ENCODE data around the gene PRSS2.
"Not testable (repeated sequence)": the region's sequence is repeated elsewhere in the genome, so short reads cannot be mapped to it uniquely, and the experiment has no call there.

The PRSS2 gene

DNA sequence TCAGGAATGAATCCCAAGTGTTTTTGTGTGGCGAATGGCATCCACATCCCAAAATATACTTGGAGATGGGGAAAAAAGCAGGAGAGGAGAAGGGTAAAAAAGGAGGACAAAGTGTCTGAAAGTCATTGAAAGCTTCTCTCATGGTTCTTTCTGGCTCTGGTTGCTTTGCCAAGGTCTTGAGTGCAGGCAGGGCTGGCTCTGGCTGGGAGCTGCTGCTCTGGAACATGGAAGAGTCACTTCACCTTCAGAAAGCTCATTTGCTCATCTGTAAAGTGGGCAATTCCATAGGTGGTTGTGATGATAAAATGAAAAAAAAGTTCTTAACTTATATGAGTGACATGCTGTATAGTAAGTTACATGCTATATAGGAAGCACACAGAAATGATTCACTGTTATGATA lies 2.9 kb upstream of the PRSS2 start:
- no peak overlapping the region for H3K4me2 ChIP-seq (ENCODE audit: low read length)
- no peaks in the 10 kb centered on the region for H3K9me3 ChIP-seq (ENCODE audit: control insufficient read depth, low read length)
- H3K9ac ChIP-seq = no peak overlapping the region
- H3K27ac ChIP-seq = no peak overlapping the region
- H3K79me2 ChIP-seq = no peaks in the 10 kb centered on the region
- no peak overlapping the region for H2AFZ ChIP-seq
- no peaks in the 10 kb centered on the region for H3K4me1 ChIP-seq
- H3K36me3 ChIP-seq (ENCODE audit: control insufficient read depth, insufficient read depth, low read length) = no peaks in the 10 kb centered on the region
- TF ChIP-seq, protein P1, sequence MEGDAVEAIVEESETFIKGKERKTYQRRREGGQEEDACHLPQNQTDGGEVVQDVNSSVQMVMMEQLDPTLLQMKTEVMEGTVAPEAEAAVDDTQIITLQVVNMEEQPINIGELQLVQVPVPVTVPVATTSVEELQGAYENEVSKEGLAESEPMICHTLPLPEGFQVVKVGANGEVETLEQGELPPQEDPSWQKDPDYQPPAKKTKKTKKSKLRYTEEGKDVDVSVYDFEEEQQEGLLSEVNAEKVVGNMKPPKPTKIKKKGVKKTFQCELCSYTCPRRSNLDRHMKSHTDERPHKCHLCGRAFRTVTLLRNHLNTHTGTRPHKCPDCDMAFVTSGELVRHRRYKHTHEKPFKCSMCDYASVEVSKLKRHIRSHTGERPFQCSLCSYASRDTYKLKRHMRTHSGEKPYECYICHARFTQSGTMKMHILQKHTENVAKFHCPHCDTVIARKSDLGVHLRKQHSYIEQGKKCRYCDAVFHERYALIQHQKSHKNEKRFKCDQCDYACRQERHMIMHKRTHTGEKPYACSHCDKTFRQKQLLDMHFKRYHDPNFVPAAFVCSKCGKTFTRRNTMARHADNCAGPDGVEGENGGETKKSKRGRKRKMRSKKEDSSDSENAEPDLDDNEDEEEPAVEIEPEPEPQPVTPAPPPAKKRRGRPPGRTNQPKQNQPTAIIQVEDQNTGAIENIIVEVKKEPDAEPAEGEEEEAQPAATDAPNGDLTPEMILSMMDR (IDR thresholded peaks at IDR 0.05) = no peak
- no peaks in the 10 kb centered on the region for H3K27me3 ChIP-seq (ENCODE audit: control insufficient read depth, insufficient read depth, low read length)
- no peak overlapping the region for H3K4me3 ChIP-seq (ENCODE audit: low read depth, low read length)

DNA sequence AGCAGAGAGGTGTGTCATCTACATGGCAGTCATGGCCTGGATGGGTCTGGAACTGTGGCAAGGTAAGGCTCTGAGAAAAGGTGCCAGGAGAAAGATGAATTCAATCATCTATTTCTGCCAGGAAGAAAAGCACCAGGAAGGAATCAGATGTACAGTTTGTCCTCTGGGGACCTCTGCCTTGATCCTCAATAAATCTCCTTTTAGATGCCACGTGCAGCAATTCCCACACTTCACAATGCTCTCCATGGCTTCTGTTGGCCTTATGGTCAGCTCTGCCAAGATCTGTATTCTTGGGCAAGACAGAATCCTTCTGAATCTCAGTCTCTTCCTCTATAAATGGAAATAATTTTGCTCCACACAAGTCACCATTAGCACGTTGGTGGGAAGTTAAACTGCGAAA lies 1.9 kb upstream of the PRSS2 start:
- not testable (repeated sequence) for H3K9ac ChIP-seq; H2AFZ ChIP-seq; H3K36me3 ChIP-seq (ENCODE audit: control insufficient read depth, insufficient read depth, low read length); H3K4me1 ChIP-seq; H3K4me3 ChIP-seq (ENCODE audit: low read depth, low read length); H3K27ac ChIP-seq; H3K4me2 ChIP-seq (ENCODE audit: low read length); H3K79me2 ChIP-seq; H3K9me3 ChIP-seq (ENCODE audit: control insufficient read depth, low read length); H3K27me3 ChIP-seq (ENCODE audit: control insufficient read depth, insufficient read depth, low read length)

DNA sequence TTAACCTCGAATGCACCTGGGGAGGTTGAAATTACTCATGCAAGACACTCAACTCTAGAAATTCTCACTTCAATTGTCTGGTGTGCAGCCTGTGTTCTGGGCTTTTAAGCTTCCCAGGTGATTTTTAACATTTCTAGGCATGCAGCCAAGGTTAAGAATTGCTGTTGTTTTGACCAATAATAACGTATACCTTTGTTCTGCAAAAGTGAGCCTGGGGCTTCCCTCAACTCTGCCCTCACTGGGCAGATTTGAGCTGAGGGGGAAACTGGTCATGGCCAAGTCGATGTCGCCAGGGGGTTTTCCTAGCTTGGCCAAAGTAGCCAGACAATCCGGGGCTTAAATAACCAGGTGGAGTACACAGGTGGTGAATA lies 568 bp downstream of the PRSS2 start:
- no peak overlapping the region for H3K9ac ChIP-seq
- no peaks in the 10 kb centered on the region for H3K79me2 ChIP-seq
- no peak overlapping the region for H3K4me2 ChIP-seq (ENCODE audit: low read length)
- H3K27ac ChIP-seq = no peak overlapping the region
- no peaks in the 10 kb centered on the region for H3K36me3 ChIP-seq (ENCODE audit: control insufficient read depth, insufficient read depth, low read length)
- no peaks in the 10 kb centered on the region for H3K9me3 ChIP-seq (ENCODE audit: control insufficient read depth, low read length)
- H3K4me3 ChIP-seq (ENCODE audit: low read depth, low read length) = no peak overlapping the region
- no peaks in the 10 kb centered on the region for H3K4me1 ChIP-seq
- TF ChIP-seq, protein P1 (IDR thresholded peaks at IDR 0.05) = no peak
- no peak overlapping the region for H2AFZ ChIP-seq
- no peaks in the 10 kb centered on the region for H3K27me3 ChIP-seq (ENCODE audit: control insufficient read depth, insufficient read depth, low read length)

DNA sequence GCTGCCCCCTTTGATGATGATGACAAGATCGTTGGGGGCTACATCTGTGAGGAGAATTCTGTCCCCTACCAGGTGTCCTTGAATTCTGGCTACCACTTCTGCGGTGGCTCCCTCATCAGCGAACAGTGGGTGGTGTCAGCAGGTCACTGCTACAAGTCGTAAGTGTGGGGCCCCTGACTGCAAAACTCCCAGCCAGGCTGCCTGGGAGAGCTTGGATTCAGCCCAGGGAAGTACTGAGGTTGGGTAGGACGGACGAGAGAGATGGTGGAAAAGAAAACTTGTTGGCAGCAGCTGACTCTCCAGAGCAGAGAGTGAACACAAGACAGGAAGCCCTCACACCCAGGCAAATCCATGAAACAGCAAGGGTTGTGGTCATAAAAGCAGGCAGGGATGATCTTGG lies 1.3 kb downstream of the PRSS2 start:
- H3K4me1 ChIP-seq = no peaks in the 10 kb centered on the region
- H3K4me2 ChIP-seq (ENCODE audit: low read length) = no peak overlapping the region
- no peaks in the 10 kb centered on the region for H3K79me2 ChIP-seq
- no peak overlapping the region for H3K27ac ChIP-seq
- TF ChIP-seq, protein P1 (IDR thresholded peaks at IDR 0.05) = no peak
- no peaks in the 10 kb centered on the region for H3K9me3 ChIP-seq (ENCODE audit: control insufficient read depth, low read length)
- H2AFZ ChIP-seq = no peak overlapping the region
- H3K27me3 ChIP-seq (ENCODE audit: control insufficient read depth, insufficient read depth, low read length) = no peaks in the 10 kb centered on the region
- H3K9ac ChIP-seq = no peak overlapping the region
- no peaks in the 10 kb centered on the region for H3K36me3 ChIP-seq (ENCODE audit: control insufficient read depth, insufficient read depth, low read length)
- H3K4me3 ChIP-seq (ENCODE audit: low read depth, low read length) = no peak overlapping the region

DNA sequence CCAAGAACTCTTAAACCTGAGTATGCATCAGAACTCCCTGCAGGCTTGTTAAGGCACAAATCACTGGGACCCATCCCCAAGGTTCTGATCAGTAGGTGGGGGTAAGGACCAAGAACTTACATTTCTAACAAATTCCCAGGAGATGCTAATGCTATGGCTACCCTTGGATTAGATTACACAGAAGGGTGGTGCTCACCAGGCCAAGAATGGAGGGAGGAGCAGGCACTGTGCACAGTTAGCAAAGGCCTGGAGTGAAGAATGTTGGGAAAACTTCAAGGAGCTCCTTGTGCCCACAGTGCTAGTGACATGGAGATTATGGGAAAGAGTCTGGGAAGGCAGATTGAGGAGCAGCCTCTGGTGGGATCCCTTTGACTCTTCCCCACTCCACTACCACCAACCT lies 1.9 kb downstream of the PRSS2 start:
- no peak overlapping the region for H3K9ac ChIP-seq
- no peaks in the 10 kb centered on the region for H3K4me1 ChIP-seq
- H3K27me3 ChIP-seq (ENCODE audit: control insufficient read depth, insufficient read depth, low read length) = no peaks in the 10 kb centered on the region
- H3K27ac ChIP-seq = no peak overlapping the region
- no peaks in the 10 kb centered on the region for H3K79me2 ChIP-seq
- H3K4me2 ChIP-seq (ENCODE audit: low read length) = no peak overlapping the region
- H3K36me3 ChIP-seq (ENCODE audit: control insufficient read depth, insufficient read depth, low read length) = no peaks in the 10 kb centered on the region
- TF ChIP-seq, protein P1 (IDR thresholded peaks at IDR 0.05) = no peak
- H3K4me3 ChIP-seq (ENCODE audit: low read depth, low read length) = no peak overlapping the region
- H2AFZ ChIP-seq = no peak overlapping the region
- H3K9me3 ChIP-seq (ENCODE audit: control insufficient read depth, low read length) = no peaks in the 10 kb centered on the region

All from parathyroid adenoma (tissue), 2 donors.